Medulla oblongata (tissue), 1 donor: ENCODE measurements around the gene SELENOW.

Experiments used
- DNase-seq: peaks from one replicate; pipeline ENCODE4 v3.0.0-alpha.2; 2015; ENCODE audit errors: extremely low spot score

SELENOW gene

GRCh38 chr19:47820410-47820809 lies 41.9 kb downstream of the SELENOW start:
- DNase-seq, result no peak

- no peak for DNase-seq
These were observed 43.0 kb downstream of the SELENOW start, which contains the start of gene CRX for GRCh38 chr19:47821460-47822020. TSS of gene CRX (plus strand) at chr19:47821937. CDS start at chr19:47834444, 12,507 bp downstream.

GRCh38 chr19:47824396-47824795 lies 45.9 kb downstream of the SELENOW start:
- DNase-seq, result no peak

GRCh38 chr19:47826800-47827199 lies 48.3 kb downstream of the SELENOW start:
- DNase-seq, result no peak

- DNase-seq, result no peak
These were observed 54.2 kb downstream of the SELENOW start for GRCh38 chr19:47832723-47833122.
